ENCODE results near the gene EFNA1. TPM values are rescaled to one million over a fixed set of nuclear protein-coding genes. Genes with fewer than 3 reads are reported as not detected.

The EFNA1 gene
- total and polyA plus RNA-seq, 2 of the 4 experiments (the other 2 are of a cell fraction), result 0.90 to 1.6 TPM

DNA sequence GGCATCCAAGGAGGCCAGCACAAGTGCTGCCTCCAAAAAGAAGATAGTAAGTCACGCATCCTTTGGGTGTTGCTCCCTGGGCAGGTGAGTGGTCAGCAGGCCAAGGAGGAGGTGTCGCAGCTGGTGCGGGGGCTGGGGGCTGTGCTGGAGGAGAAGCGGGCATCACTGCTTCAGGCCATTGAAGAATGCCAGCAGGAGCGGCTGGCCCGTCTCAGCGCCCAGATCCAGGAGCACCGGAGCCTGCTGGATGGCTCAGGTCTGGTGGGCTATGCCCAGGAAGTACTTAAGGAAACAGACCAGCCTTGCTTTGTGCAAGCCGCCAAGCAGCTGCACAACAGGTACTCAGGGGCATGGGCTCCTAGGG is 50.2 kb downstream of the EFNA1 start:
- no peaks in the 10 kb centered on the region; the same call in none of the 2 replicates for H3K4me1 ChIP-seq (ENCODE audit: control insufficient read depth, insufficient read depth, low read length)
- no peak overlapping the region for H3K27ac ChIP-seq (ENCODE audit: insufficient read depth, low read length)
- H2AK9ac ChIP-seq (replicated peaks; ENCODE audit: low read depth, low read length, poor library complexity), result no peak overlapping the region
- H3K56ac ChIP-seq (ENCODE audit: extremely low read depth, insufficient read depth, low read length), result no peak overlapping the region
- H2BK15ac ChIP-seq (ENCODE audit: low read depth, low read length), result no peak overlapping the region
- WGBS, 2 experiments (ENCODE audit: extremely low coverage in 2 of 2, insufficient read length in 1 of 2), result 100% methylated on average over 8 of the region's 9 CpGs; no CpG with 5 or more reads in 1 of the 2 experiments
- H3K4me3 ChIP-seq (ENCODE audit: insufficient read depth, low read depth, low read length), result no peak overlapping the region
- no peak overlapping the region for H4K5ac ChIP-seq (ENCODE audit: low read depth, low read length)
- DNase-seq (no peak), ATAC-seq (ENCODE audit: low read depth) (no peak)
- H3K4me2 ChIP-seq (ENCODE audit: low read depth, low read length), result no peak overlapping the region
- H2BK120ac ChIP-seq (ENCODE audit: low read depth, low read length), result no peak overlapping the region
- no peak overlapping the region for H3K4ac ChIP-seq (ENCODE audit: low read depth, low read length)
- no peak overlapping the region for H3K18ac ChIP-seq (ENCODE audit: low read depth, low read length)
- no peak overlapping the region for H4K91ac ChIP-seq (ENCODE audit: insufficient read depth, low read depth, low read length)
- H3K14ac ChIP-seq (replicated peaks; ENCODE audit: low read depth, low read length), result no peak overlapping the region
- H3K79me1 ChIP-seq (ENCODE audit: low read depth in 1 of 2, low read length in 2 of 2), result peaks cover 0 to 26% of the 10 kb centered on the region in 2 experiments; a peak in 3 of 4 replicates
- no peak overlapping the region for H2AFZ ChIP-seq (replicated peaks; ENCODE audit: low read length, poor library complexity)
- no peak overlapping the region for H4K8ac ChIP-seq (ENCODE audit: low read depth in 2 of 2, low read length in 2 of 2)
- ChIA-PET CTCF (interaction anchor here (0.9 to 1.7 kb wide), 3 partner anchors 11 to 17 kb away, joined by 3 to 5 read pairs (median 4); no protein-coding TSS in a partner anchor), POLR2A (ENCODE audit: unreplicated experiment) (no interaction called here)
- no peak overlapping the region for H2AK5ac ChIP-seq (ENCODE audit: low read depth, low read length)
- dilution Hi-C loops (cut with HindIII; ENCODE audit: low sequenced_read_pairs, unreplicated experiment) (no loop called here), intact Hi-C loops (cut with micrococcal nuclease) (loop anchor here (10.0 kb wide), 2 partner anchors 203 to 417 kb away; partner anchors contain the start of genes CKS1B and SHC1), in situ Hi-C loops (cut with MboI; ENCODE audit: low sequenced_read_pairs) (no loop called here)
- H2BK20ac ChIP-seq (ENCODE audit: low read depth, low read length), result no peak overlapping the region
- H3K36me3 ChIP-seq (ENCODE audit: control insufficient read depth, insufficient read depth, low read length), result peaks cover 39% of the 10 kb centered on the region
- no TSS peak for BruUV-seq (replicated peaks)
- H3K9me1 ChIP-seq (ENCODE audit: insufficient read depth, low read length), result peaks cover 2% of the 10 kb centered on the region; the same call in 1 of the 2 replicates
- no peaks in the 10 kb centered on the region for H3K27me3 ChIP-seq (ENCODE audit: control insufficient read depth, insufficient read depth, low read length)
- H4K20me1 ChIP-seq (ENCODE audit: insufficient read depth, low read length), result no peaks in the 10 kb centered on the region
- TF ChIP-seq SMC3 (IDR thresholded peaks at IDR 0.05; ENCODE audit: low read depth, low read length), result no peak
- no peak for TF ChIP-seq RFX5 (IDR thresholded peaks at IDR 0.05; ENCODE audit: low read depth, low read length)
- TF ChIP-seq, protein P1, sequence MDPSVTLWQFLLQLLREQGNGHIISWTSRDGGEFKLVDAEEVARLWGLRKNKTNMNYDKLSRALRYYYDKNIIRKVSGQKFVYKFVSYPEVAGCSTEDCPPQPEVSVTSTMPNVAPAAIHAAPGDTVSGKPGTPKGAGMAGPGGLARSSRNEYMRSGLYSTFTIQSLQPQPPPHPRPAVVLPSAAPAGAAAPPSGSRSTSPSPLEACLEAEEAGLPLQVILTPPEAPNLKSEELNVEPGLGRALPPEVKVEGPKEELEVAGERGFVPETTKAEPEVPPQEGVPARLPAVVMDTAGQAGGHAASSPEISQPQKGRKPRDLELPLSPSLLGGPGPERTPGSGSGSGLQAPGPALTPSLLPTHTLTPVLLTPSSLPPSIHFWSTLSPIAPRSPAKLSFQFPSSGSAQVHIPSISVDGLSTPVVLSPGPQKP (IDR thresholded peaks at IDR 0.05; ENCODE audit: borderline replicate concordance, low read depth, low read length), result no peak
- no peak for TF ChIP-seq CHD1 (IDR thresholded peaks at IDR 0.05; ENCODE audit: low read depth, low read length)
- no peak for TF ChIP-seq MAZ (IDR thresholded peaks at IDR 0.05; ENCODE audit: borderline replicate concordance, low read depth, low read length)
- TF ChIP-seq CEBPB (IDR thresholded peaks at IDR 0.05; ENCODE audit: low read depth, low read length), result no peak
- TF ChIP-seq FOS (IDR thresholded peaks at IDR 0.05; ENCODE audit: low read depth, low read length), result no peak
- TF ChIP-seq, protein P2, sequence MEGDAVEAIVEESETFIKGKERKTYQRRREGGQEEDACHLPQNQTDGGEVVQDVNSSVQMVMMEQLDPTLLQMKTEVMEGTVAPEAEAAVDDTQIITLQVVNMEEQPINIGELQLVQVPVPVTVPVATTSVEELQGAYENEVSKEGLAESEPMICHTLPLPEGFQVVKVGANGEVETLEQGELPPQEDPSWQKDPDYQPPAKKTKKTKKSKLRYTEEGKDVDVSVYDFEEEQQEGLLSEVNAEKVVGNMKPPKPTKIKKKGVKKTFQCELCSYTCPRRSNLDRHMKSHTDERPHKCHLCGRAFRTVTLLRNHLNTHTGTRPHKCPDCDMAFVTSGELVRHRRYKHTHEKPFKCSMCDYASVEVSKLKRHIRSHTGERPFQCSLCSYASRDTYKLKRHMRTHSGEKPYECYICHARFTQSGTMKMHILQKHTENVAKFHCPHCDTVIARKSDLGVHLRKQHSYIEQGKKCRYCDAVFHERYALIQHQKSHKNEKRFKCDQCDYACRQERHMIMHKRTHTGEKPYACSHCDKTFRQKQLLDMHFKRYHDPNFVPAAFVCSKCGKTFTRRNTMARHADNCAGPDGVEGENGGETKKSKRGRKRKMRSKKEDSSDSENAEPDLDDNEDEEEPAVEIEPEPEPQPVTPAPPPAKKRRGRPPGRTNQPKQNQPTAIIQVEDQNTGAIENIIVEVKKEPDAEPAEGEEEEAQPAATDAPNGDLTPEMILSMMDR (conservative IDR thresholded peaks at IDR 0.05; ENCODE audit: low read depth, low read length), result no peak
- TF ChIP-seq, protein P3, sequence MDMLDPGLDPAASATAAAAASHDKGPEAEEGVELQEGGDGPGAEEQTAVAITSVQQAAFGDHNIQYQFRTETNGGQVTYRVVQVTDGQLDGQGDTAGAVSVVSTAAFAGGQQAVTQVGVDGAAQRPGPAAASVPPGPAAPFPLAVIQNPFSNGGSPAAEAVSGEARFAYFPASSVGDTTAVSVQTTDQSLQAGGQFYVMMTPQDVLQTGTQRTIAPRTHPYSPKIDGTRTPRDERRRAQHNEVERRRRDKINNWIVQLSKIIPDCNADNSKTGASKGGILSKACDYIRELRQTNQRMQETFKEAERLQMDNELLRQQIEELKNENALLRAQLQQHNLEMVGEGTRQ (IDR thresholded peaks at IDR 0.05; ENCODE audit: low read depth, low read length), result no peak
- TF ChIP-seq MAFK (IDR thresholded peaks at IDR 0.05; ENCODE audit: low read depth, low read length), result no peak
- no peak for TF ChIP-seq NFE2L2 (IDR thresholded peaks at IDR 0.05; ENCODE audit: low read depth, low read length)
- no peak for TF ChIP-seq MXI1 (IDR thresholded peaks at IDR 0.05; ENCODE audit: borderline replicate concordance, low read depth, low read length)
- TF ChIP-seq POLR2A (IDR thresholded peaks at IDR 0.05; ENCODE audit: low read depth, low read length), result no peak
- TF ChIP-seq RCOR1 (IDR thresholded peaks at IDR 0.05; ENCODE audit: insufficient replicate concordance, low read length), result no peak
- no peak for TF ChIP-seq BHLHE40 (IDR thresholded peaks at IDR 0.05; ENCODE audit: low read depth, low read length)
- H3K23ac ChIP-seq (ENCODE audit: low read depth, low read length), result no peak overlapping the region
- H2BK5ac ChIP-seq (ENCODE audit: low read depth, low read length, poor library complexity, severe bottlenecking), result no peak overlapping the region
- H3K9me3 ChIP-seq (ENCODE audit: control insufficient read depth, insufficient read depth, low read length), result no peaks in the 10 kb centered on the region
- H3K9ac ChIP-seq (ENCODE audit: low read depth, low read length), result no peak overlapping the region
